Stimulated activated CD8-positive, alpha-beta memory T cell treated with anti-CD3 and anti-CD28 coated beads, Interleukin-12 subunit alpha, Interleukin-12 subunit beta, amount 100 ng/mL, for 4 hours (primary cell): ENCODE measurements around the gene GPC3.

Source experiments
- DNase-seq: peaks from one replicate; pipeline ENCODE4 v3.0.0-alpha.2; 2020; ENCODE audit warnings: low read depth

The GPC3 gene

DNA sequence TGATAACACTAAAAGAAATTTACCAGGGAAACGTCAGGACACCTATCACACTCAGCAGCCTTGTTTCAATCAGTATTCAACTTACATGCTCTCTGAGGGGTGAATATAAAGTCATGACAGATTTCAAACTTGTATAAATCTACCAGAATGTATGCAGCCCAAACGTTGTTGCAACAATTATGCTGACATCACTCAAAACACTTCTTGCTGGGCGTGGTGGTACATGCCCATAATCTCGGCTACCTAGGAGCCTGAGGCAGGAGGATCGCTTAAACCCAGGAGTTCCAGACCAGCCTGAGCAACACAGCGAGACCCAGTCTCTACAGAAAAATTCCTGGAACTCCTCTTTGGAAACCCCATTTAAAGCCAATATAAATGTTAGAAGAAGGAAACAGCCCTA is 303.5 kb downstream of the GPC3 start:
- no peak for DNase-seq

DNA sequence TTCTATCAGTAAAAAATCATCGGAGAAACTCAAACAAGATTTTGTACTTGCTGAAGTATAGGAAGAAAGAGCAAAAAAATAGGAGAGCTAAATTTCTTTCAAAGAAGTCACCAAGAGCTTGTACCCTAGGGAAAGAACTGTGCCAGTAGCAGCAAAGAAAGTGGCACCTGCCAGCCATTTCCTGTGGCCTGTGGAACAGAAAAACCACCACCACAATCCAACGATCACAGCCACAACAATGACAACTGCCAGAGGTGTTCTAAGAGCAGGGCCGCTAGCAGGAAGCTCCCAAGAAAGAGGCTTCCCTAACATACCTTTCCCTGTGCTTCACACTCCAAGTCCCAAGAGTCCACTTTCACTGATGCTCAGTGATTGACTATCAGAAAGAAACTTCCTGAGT is 304.0 kb downstream of the GPC3 start:
- DNase-seq, result no peak

DNA sequence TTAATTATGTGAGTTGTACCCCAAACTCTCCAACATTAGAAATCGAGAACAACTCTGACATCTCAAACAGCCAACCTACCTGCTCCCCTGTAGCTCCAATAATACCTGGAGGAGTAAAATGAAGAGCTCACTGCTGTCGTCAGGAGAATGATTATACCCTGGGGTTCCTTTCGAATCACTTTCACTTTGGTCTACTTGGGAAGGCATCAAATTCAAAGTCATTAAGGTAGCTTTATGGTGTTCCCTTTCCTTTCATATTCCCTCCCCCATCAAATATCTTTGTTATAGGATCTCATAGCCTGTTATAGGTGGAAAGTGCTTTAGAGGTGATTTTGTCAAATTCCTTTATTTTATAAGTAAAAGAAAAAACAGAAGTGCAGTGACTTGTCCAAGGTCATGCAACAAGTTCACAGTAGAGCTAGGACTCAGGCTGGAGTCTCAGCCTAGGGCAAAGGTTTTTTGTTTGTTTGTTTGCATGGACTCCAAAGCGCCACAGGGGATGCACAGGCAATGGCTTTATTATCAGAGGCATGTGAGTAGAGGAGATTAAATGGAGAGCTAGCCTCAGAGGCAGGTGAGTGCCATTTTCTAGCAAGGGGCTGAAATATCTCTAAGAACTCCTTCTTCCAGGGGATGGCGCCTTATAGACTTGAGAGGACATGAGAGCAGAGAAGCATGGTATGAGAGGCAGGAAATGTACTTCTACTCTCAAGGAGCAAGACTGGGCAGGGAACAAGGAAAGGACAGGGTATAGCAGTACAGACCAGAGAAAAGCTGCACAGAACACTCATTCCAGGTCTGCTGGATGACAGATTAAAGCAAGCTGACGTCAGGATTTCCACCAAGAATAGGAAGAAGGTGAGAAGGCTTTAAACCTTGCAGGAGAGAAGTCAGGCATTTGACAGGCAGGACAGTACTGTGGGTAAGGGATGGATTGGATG is 308.0 kb downstream of the GPC3 start:
- no peak for DNase-seq

DNA sequence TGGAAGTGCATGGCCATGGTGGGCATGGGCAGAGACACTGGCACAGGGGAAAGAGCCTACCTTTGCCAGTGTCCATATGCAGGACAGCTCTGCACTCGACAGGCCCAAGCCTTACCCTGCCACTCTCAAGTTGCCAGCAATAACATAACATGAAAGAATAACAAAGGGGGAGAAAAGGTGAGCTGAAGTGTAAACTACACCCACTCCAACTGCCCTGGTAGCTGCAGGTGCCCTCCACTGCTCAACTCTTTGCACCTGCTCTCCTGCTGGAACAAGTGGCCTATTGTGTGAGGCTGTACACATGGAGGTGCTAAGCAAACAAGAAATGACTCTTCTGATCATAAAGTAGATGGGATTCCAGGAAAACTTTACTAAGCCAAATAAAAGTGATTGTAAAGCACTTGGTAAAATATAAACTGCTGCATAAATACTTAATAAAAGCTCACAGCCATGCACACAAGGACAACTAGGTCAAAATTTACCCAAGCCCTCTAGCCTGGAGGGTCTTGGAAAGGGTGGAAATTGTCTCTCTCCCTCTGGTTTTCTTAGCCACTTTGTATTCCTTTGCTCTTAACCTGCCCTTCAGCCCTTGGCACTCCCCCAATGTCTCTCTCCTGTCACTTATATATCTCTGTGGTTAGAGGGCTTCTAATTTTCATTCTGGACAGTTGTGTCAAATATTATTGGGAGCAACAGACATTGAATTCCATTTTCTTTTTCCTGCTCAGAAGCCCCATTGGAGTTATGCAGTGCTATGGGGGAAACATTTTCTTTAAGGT is 308.9 kb downstream of the GPC3 start:
- no peak for DNase-seq

DNA sequence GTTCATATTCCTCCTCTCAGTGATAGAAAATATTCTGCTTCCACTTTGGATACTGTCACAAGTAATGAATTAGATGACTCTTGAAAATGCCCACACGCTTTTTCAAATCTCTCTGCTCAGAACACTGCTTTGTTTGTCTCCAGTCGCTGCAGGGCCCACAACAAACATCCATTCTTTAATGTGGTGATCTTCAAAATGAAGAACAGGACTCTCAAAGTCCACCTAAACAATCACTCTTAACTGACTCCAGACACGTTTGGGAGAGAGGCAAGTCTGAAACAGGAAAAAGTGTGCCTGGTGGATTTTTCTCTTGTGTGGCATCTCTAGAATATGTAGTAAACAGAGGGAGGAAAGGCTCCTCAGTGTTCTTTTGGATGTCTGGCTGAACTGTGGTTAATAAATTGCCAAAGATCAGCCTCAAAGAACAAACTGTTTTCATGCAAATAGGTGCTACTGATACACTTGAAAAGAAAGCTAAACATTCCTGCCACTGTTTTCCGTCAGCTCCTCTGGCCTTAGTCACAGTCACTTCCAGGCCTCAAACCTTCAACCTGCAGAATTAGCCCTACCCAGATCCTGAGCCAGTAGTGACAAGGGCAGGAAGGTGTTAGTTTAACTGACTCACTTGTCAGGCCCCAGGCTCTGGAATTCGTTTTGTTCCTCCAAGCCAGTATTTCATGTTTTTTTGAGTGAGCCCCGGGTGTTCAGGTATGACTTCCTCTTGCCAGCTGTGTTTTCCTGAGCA is 310.5 kb downstream of the GPC3 start:
- no peak for DNase-seq

DNA sequence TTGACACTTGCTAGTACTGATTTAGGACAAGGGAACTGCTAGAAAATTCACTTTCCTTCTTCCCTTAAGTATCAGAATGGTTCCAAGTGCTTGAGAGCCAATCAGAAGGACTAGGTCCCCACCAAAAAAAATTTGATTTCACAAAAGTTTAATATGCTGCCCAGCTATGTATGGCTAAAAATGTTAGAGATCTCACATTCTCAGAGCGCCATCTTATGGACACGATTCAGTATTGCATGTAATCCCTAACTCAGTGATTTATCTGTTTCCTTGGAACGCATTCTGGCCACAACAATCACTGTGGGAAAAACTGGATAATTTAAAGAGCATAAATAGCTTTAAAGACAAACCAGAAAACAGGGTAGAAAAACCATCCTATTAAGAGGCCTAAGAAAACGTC is 315.0 kb downstream of the GPC3 start:
- no peak for DNase-seq

DNA sequence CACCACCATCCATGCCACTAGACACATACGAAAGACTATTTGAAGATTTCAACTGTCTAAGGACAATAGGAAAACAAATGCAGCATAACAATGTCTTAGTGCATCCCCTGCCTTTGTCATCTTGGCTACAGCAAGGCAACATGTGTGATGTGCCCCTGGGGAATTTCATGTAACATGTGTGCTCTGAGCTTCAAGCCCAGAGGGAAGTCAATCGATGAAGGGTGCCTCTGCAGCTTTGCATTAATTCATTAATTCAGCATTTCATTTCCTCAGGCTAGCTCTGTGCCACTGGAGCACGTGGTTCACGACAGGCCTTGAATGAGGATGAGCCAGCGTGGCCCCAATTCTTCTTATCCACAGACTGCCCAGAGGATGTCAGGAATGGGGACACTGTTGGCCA is 316.2 kb downstream of the GPC3 start:
- DNase-seq, result no peak

DNA sequence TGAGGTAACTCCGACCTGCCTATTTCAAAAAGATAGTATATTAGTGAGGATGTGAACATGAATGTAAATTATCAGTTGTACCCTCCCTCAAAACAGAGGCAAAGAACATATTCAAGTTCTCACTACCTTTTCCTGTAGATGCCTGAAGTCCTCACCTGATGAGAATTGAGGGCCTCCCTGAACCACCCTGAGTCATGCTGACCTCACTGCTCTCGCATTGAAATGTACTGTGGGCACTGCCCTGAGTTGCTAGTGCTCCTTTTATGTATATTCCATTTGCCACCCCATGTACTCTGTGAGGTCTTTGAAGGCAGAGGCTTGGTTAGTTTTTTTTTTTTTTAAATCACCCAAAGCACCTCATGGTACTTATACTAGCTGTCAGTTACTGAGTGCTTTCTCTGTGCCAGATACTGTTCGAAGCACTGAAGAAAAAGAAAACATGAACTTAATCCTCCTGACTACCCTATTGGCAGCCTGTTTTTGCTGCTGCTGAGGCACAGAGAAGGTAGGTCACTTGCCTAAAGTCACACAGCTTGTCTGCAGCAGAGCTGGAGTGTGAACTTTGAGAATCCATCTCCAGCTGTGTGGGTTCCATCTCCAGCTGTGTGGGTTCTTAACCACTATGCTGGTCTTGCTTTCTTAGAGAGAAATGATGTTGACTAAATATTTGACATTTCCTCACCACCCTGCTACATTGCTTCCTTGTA is 317.0 kb downstream of the GPC3 start:
- DNase-seq, result no peak

DNA sequence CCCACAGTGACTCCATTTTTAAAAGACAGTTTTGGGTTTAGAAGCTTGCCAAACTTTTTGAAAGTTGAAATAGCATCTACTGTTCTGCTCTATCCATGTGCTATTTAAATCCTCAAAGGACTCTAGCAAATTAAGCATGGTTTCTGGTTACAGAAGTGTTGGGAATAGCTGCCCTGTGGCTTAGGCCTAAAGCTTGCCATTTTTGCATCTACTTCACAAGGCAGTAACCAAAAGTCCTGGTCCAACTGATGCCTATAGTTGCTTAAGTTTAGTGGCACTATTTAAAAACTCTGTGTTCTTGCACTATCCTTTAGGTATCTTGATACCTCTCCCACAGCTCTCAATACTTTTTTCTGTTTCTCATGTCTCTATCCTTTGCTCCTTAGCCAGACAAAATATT is 319.1 kb downstream of the GPC3 start:
- no peak for DNase-seq

DNA sequence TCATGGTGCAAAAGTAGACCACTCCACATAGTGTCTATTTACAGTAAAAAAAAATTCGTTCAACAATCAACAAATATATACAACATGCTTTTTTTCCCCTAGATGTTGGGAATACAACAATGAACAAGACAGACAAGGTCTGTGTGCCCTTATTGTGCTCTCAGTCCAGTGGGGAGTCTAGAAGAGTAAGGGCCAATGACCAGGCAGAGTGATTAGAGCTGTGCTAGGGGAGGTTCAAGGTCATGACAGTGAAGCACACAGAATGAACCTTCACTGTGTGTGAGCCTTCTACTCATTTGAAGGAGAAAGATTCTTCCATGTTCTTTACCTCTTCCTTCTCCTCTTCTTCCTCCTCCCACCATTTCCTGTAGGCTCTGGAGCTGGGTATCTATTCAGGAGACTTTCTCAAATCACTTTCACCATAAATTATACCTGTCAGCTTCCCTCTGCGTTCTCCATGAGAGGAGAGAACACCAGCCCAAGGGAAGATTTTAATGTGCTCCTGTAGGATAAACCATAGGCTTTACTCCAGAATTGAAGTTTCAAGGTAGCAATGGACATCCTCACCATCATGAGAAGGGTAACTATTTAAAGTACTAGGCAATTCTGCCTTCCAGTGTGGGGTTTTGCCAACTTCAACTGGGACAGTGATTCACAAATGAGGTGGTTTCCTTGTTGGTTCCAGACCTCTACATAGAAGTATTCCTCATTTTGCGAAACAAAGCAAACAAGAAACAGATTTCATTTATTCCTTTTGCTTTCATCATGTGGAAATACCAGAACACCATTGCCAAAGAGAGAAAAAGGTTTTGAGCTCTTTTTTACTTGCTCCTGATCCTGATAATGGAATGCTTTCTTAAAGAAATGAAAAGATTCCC is 323.2 kb downstream of the GPC3 start:
- no peak for DNase-seq

DNA sequence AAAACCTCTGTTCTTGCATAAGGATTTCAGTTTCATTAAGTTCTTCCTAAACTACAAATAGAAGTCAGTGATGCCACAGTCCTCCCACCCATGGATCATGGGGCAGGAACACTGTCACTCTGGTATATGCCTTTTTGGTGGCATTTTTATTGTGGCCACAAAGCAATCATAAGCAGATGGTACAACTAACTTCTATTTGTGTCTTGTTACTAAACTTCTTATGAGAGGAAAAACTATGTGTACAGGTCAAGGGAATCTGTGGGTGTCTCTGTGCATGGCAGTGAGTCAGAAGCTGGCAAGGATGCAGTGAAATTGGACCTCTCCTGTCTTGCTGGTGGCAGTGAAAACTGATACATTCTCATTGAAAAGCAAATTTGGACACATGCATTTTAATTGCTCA is 325.1 kb downstream of the GPC3 start:
- DNase-seq, result no peak

DNA sequence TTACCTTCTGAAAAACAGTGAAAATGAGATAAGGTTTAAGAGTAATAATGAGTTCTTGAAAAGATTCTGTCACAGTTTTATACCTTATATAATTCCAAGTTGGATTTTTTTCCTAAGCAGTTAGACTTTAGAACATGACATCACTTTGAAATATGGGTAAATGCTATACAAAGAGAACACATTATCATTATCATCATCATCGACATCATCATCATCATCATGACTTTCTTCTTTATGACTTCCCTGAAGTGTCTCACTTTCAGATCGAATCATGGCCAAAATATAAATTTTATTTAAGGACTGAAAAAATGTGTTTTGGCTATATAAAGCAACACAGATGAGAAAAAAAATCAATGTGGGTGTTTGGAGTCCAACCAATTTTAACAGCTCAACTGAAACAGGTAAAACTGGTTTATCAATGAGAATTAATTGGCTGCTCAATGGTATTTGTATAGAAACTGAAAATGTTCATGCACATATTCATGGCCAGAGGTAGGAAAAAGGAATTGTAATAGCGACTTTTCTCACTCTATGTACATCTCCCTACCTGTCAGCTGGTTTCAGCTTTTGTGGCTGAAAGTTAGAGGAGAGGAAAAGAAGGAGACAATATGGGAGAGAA is 327.0 kb downstream of the GPC3 start:
- no peak for DNase-seq

DNA sequence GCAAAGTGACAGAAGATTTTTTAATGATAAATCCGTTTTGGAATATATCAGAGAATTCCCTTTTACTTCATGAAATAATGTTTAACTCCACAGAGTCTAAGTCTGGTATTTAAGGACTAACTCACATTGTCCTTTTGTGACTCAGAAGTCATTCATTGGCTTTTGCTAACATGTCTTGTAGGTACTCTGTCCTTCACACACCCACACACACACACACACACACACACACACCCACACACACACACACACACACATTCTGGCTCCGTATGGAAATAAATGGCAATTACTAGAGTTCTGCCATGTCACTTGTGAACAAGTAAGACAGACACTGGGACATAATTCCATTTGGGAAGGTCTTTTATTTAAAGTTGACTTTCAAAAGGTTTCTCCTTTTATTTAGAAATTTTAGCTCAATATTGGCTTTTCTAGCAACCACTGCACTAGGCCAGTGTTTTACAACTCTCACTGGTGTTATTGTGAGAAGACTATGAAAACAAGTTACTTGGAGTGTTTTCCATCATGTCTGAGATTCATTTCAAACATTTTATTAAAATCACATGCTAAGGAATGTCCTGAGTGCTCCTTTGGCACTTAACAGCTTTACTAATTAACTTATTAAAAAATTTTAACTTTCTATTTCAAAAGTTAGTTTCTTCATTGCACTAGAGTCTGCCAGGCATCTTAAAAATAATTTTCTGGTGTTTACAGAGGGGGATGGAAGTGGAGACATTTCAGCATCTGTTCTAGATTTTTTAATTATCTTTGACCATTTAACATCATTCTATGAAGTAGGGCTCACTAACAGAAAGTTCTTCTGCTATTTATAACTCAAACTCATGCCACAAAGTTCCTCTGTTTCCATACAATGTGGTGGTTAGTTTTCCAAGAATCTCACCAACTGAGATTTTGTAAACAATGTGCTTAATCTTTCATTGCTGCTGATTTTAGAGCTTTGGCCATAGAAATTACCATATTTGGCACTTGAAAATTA is 329.8 kb downstream of the GPC3 start:
- no peak for DNase-seq

DNA sequence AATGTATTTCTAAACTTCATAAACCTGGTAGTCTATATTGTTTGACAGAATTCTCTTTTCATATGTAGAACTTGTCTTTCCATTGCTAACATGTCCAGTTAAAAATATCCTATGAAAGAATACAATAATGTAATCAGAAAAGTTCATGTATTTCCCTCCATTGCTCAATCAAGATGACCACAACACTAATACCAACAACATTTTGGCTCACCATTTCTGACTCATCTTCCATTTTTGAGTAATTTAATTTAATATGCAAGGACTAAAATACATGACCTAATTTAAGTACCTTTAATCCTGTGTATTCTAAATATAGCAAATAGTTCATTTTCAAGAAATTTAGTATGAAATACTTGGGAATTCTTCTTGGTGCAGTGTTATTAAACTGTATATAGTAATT is 330.6 kb downstream of the GPC3 start:
- no peak for DNase-seq

DNA sequence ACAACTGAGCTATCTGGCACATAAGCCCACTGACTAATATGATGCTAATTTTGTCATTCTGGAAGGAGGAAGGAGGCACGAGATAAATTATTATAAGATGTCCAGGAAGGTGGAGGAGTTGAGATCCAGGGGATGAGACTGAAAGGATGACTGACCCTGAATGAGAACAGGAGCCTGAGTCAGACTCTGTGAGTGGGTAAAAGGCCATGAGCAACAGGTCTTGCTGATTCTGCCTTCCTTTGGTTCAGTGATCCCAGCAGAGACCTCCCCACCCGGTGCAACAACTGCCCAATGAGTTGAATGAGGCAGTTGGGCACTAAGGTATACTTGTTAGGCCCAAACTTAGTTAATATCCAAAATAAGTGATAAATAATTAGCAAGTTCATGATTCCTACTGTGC is 332.0 kb downstream of the GPC3 start:
- no peak for DNase-seq

DNA sequence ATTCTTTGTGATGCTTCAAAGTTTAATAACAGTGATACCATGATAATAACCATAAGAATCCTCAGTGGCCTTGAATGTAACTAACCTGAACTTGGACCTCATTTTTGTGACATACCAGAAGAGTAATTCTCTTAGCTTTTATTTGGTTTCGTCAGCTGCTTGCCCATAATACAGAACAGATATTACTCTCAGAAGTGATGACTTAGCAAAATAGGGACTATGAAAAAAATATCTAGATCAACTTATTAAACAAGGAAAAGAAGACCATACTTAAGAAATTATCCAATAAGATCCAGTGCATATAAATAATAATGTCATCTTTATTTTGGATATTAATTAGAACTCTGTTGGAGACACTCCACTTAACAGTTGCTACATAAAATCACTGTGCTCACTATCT is 333.2 kb downstream of the GPC3 start:
- no peak for DNase-seq

DNA sequence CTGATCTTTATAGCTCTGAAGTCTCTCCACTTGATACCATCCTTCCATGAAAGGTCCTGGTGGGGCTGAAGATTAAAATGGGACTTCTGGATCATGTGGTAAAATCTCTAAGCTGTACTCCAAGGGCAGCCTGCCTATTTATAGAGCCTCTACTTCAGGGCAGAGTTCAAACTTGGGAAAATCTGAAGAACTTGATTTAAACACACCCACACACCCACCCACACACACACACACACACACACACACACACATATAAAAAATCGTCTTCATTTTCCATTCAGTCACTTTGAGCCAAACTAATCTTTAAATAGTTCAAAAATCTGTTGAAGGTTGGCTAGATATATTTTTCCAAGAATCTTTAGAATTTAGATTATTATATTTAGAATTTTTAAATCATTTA is 335.2 kb downstream of the GPC3 start:
- DNase-seq, result no peak

DNA sequence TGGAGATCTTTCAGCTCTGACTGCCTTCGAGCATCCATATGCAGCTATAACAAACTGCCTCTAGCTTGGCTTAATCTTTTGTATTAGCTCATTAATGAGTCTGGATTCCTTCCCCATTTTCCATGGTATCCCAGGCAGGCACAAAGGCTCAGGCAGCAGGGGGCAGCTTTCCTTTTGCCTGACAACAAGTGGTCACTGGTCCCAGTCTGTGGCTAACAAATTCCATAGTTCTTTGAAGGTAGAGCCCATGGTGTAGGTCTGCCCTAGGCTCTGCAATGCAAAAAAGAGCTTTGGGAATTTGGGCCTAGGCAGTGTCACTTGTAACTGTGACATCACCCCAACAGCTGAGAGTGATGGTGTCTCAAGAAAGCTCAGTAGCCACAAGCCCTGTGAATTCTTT is 335.7 kb downstream of the GPC3 start:
- no peak for DNase-seq

DNA sequence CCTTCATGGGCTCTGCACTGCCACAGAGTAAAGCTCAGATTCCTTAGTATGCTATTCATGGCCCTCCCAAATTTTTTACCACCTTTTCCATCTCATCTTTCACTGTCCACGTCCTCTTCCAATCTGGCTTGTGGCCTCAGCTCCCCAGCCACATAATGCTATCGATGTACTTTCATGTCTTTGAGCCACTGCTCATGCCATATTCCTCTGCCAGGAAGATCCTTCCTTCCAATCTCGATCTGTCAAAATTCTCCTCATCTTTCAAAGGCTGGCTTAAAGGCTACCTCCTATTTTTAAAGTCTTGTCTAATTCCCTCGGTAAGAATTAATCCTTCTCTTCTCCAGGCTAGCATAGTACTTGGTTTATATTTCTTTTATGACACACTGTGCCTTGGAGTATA is 336.8 kb downstream of the GPC3 start:
- no peak for DNase-seq
